ENCODE measurements around the gene FAM210B. TPM values are rescaled to one million over a fixed set of nuclear protein-coding genes. Genes with fewer than 3 reads are reported as not detected.

Gene FAM210B
- polyA plus RNA-seq, 2 of the 4 experiments (the other 2 are of a cell fraction) = 9.1 to 13.1 TPM

DNA sequence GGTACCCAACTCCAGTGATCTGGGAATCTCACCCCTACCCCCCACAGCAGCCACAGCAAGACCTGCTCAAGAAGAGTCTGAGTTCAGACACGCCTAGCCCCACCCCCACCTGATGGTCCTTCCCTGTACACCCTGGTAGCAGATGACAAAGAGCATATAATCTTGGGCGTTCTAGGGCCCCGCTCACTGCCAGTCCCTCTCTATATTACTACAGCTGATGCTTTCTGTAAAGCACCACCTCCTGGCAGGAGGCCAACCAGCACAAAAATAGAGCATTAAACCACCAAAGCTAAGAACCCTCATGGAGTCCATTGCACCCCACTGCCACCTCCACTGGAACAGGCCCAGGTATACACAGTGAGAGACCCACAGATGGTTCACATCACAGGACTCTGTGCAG lies 42.3 kb upstream of the FAM210B start:
- WGBS (ENCODE audit: missing lambda C conversion rate) = 0% methylated on average over 1 of the region's 3 CpGs
- H3K4me1 ChIP-seq = no peaks in the 10 kb centered on the region
- ATAC-seq = no peak
- no peak for DNase-seq (ENCODE audit: low read depth in 1 of 2, low spot score in 1 of 2)
- ChIA-PET POLR2A (no interaction called here), CTCF (interaction anchor here (2.7 kb wide), 1 partner anchor 27 kb away, joined by 9 read pairs; no protein-coding TSS in a partner anchor)
- no peak overlapping the region for H3K4me2 ChIP-seq
- no peak for FAIRE-seq
- H3K4me3 ChIP-seq = no peak overlapping the region
- no peak overlapping the region for H3K27ac ChIP-seq
- no peaks in the 10 kb centered on the region for H3K9me3 ChIP-seq
- no peak for TF ChIP-seq ZFP36 (IDR thresholded peaks at IDR 0.05; ENCODE audit: borderline replicate concordance, partially characterized antibody)

GRCh38 chr20:56322681-56323080 lies 36.1 kb upstream of the FAM210B start:
- Histone ChIP-seq H3K4me1 (no peaks in the 10 kb centered on the region), H3K4me3 (no peak overlapping the region), H3K4me2 (no peak overlapping the region), H3K27ac (no peak overlapping the region), H3K9me3 (no peaks in the 10 kb centered on the region)
- ATAC-seq (no peak), DNase-seq (ENCODE audit: low read depth in 1 of 2, low spot score in 1 of 2) (no peak), FAIRE-seq (no peak)
- ChIA-PET CTCF (no interaction called here), POLR2A (no interaction called here)
- under 1% methylated on average over 4 of the region's 4 CpGs for WGBS (ENCODE audit: missing lambda C conversion rate)
- no peak for TF ChIP-seq CBX8 (IDR thresholded peaks at IDR 0.05)
- no peak for TF ChIP-seq SREBF2 (IDR thresholded peaks at IDR 0.05)
- TF ChIP-seq FOSB (CRISPR knock-in tag; IDR thresholded peaks at IDR 0.05) = no peak
- no peak for TF ChIP-seq EHF (CRISPR knock-in tag; IDR thresholded peaks at IDR 0.05)
- no peak for TF ChIP-seq EHMT2 (IDR thresholded peaks at IDR 0.05; ENCODE audit: low read depth)
- no peak for TF ChIP-seq FOSL2 (IDR thresholded peaks at IDR 0.05)
- TF ChIP-seq FOSL2 (CRISPR knock-in tag; IDR thresholded peaks at IDR 0.05) = no peak
- TF ChIP-seq TP53 (CRISPR knock-in tag; IDR thresholded peaks at IDR 0.05) = no peak
- no peak for TF ChIP-seq RNF2 (IDR thresholded peaks at IDR 0.05; ENCODE audit: borderline replicate concordance, low read depth)
- TF ChIP-seq ZNF302 (CRISPR knock-in tag; IDR thresholded peaks at IDR 0.05) = no peak
- TF ChIP-seq RAD21 (conservative IDR thresholded peaks at IDR 0.05 in 1 of 2, IDR thresholded peaks at IDR 0.05 in 1 of 2) = no peak
- TF ChIP-seq, protein P1, sequence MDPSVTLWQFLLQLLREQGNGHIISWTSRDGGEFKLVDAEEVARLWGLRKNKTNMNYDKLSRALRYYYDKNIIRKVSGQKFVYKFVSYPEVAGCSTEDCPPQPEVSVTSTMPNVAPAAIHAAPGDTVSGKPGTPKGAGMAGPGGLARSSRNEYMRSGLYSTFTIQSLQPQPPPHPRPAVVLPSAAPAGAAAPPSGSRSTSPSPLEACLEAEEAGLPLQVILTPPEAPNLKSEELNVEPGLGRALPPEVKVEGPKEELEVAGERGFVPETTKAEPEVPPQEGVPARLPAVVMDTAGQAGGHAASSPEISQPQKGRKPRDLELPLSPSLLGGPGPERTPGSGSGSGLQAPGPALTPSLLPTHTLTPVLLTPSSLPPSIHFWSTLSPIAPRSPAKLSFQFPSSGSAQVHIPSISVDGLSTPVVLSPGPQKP (IDR thresholded peaks at IDR 0.05; ENCODE audit: low read depth, low read length) = no peak
- TF ChIP-seq CEBPB (IDR thresholded peaks at IDR 0.05) = no peak
- TF ChIP-seq POLR2A (IDR thresholded peaks at IDR 0.05; ENCODE audit: low read length) = no peak
- TF ChIP-seq KDM5A (IDR thresholded peaks at IDR 0.05) = no peak
- no peak for TF ChIP-seq JUNB (IDR thresholded peaks at IDR 0.05)
- no peak for TF ChIP-seq ZC3H11A (IDR thresholded peaks at IDR 0.05)
- no peak for TF ChIP-seq ZSCAN20 (CRISPR knock-in tag; IDR thresholded peaks at IDR 0.05)
- TF ChIP-seq SMC3 (IDR thresholded peaks at IDR 0.05) = no peak
- no peak for TF ChIP-seq POLR2AphosphoS2 (conservative IDR thresholded peaks at IDR 0.05; ENCODE audit: low read length)

DNA sequence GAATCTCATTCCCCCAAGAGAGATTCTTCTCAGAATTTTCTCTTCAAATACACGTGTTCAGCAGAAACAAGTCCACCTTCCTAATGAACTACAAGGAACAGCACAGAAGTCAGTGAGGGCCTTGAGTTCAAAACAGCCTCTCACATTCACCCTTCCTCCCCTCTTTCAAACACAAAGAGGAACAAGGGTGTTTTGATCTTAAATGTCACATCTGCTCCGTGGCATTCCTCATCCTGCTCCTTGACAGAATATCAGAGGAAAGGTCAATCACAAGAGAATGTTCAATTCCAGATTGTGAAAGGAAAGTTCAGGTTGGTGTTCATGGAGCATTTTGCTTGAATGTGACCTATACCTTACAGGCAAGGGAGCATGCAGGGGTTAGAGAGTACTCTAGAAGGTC lies 35.6 kb upstream of the FAM210B start:
- no peak for FAIRE-seq
- TF ChIP-seq JUN (IDR thresholded peaks at IDR 0.05) = no peak
- TF ChIP-seq HOXB5 (CRISPR knock-in tag; IDR thresholded peaks at IDR 0.05) = no peak
- TF ChIP-seq, protein P2, sequence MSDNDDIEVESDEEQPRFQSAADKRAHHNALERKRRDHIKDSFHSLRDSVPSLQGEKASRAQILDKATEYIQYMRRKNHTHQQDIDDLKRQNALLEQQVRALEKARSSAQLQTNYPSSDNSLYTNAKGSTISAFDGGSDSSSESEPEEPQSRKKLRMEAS (IDR thresholded peaks at IDR 0.05) = no peak
- TF ChIP-seq, protein P3, sequence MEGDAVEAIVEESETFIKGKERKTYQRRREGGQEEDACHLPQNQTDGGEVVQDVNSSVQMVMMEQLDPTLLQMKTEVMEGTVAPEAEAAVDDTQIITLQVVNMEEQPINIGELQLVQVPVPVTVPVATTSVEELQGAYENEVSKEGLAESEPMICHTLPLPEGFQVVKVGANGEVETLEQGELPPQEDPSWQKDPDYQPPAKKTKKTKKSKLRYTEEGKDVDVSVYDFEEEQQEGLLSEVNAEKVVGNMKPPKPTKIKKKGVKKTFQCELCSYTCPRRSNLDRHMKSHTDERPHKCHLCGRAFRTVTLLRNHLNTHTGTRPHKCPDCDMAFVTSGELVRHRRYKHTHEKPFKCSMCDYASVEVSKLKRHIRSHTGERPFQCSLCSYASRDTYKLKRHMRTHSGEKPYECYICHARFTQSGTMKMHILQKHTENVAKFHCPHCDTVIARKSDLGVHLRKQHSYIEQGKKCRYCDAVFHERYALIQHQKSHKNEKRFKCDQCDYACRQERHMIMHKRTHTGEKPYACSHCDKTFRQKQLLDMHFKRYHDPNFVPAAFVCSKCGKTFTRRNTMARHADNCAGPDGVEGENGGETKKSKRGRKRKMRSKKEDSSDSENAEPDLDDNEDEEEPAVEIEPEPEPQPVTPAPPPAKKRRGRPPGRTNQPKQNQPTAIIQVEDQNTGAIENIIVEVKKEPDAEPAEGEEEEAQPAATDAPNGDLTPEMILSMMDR (IDR thresholded peaks at IDR 0.05) = no peak
- no peak for TF ChIP-seq CBX8 (IDR thresholded peaks at IDR 0.05)
- no peak for TF ChIP-seq NFE2L2 (conservative IDR thresholded peaks at IDR 0.05; ENCODE audit: low read length)
- no peak for TF ChIP-seq POLR2A (IDR thresholded peaks at IDR 0.05; ENCODE audit: low read length)
- TF ChIP-seq RNF2 (IDR thresholded peaks at IDR 0.05; ENCODE audit: borderline replicate concordance, low read depth) = no peak
- TF ChIP-seq ESRRA (IDR thresholded peaks at IDR 0.05; ENCODE audit: borderline replicate concordance, low read length) = no peak
- TF ChIP-seq, protein P4, sequence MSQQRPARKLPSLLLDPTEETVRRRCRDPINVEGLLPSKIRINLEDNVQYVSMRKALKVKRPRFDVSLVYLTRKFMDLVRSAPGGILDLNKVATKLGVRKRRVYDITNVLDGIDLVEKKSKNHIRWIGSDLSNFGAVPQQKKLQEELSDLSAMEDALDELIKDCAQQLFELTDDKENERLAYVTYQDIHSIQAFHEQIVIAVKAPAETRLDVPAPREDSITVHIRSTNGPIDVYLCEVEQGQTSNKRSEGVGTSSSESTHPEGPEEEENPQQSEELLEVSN (IDR thresholded peaks at IDR 0.05; ENCODE audit: borderline replicate concordance, low read depth) = no peak
- TF ChIP-seq, protein P5, sequence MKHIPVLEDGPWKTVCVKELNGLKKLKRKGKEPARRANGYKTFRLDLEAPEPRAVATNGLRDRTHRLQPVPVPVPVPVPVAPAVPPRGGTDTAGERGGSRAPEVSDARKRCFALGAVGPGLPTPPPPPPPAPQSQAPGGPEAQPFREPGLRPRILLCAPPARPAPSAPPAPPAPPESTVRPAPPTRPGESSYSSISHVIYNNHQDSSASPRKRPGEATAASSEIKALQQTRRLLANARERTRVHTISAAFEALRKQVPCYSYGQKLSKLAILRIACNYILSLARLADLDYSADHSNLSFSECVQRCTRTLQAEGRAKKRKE (CRISPR knock-in tag; IDR thresholded peaks at IDR 0.05; ENCODE audit: low read depth) = no peak
- no peak for TF ChIP-seq EP300 (IDR thresholded peaks at IDR 0.05)
- no peak for TF ChIP-seq PHF8 (IDR thresholded peaks at IDR 0.05; ENCODE audit: borderline replicate concordance, low read depth)

More for the DNA sequence above, 35.6 kb upstream of the FAM210B start:
- POLR2A ChIA-PET = no interaction called here
- CTCF ChIA-PET = no interaction called here
- Histone ChIP-seq H3K4me1 (no peaks in the 10 kb centered on the region), H3K9me3 (no peaks in the 10 kb centered on the region), H3K27ac (no peak overlapping the region), H3K4me2 (no peak overlapping the region), H3K4me3 (no peak overlapping the region)
- 2% methylated on average over 2 of the region's 2 CpGs for WGBS (ENCODE audit: missing lambda C conversion rate)
- ATAC-seq = no peak
- DNase-seq (ENCODE audit: low read depth in 1 of 2, low spot score in 1 of 2) = no peak
